HUES48 (cell line): ENCODE data around the gene SUN2.
"Not testable (repeated sequence)": the region's sequence is repeated elsewhere in the genome, so short reads cannot be mapped to it uniquely, and the experiment has no call there.

Source experiments
- H3K27ac ChIP-seq: one replicate; pipeline ENCODE4 v1.7.0; 2013; ENCODE audit warnings: low read depth, low read length, inconsistent platforms
- H3K27me3 ChIP-seq: 2 replicates; pipeline ENCODE4 v1.6.1; 2013; ENCODE audit warnings: mild to moderate bottlenecking, low read length; ENCODE audit not compliant: control insufficient read depth, insufficient read depth
- H3K36me3 ChIP-seq: 2 replicates; pipeline ENCODE4 v1.6.1; 2013; ENCODE audit warnings: low read length; ENCODE audit not compliant: control insufficient read depth, insufficient read depth
- H3K4me1 ChIP-seq: 2 replicates; pipeline ENCODE4 v1.6.1; 2013; ENCODE audit warnings: mild to moderate bottlenecking, low read length; ENCODE audit not compliant: control insufficient read depth, insufficient read depth
- H3K4me3 ChIP-seq: 2 replicates; pipeline ENCODE4 v1.5.1; 2013; ENCODE audit warnings: mild to moderate bottlenecking, low read depth, low read length
- H3K9ac ChIP-seq: 2 replicates; pipeline ENCODE4 v1.6.1; 2013; ENCODE audit warnings: mild to moderate bottlenecking, low read depth, low read length, moderate library complexity
- H3K9me3 ChIP-seq: 2 replicates; pipeline ENCODE4 v1.6.1; 2013; ENCODE audit warnings: low read length; ENCODE audit not compliant: control insufficient read depth, insufficient read depth

Gene SUN2

GRCh38 chr22:38755911-38756532 is at the start of gene SUN2:
Gene SUN2, minus strand, starts transcription at chr22:38755998. Its CDS starts 3,370 bp downstream, at chr22:38752628.
- H3K4me1 ChIP-seq, result peaks cover 10% of the 10 kb centered on the region
- H3K9ac ChIP-seq, result peak within 1 kb of the TSS; percentile 42; the same call in 1 of the 2 replicates
- H3K27ac ChIP-seq, result peak within 1 kb of the TSS; percentile 77
- peaks cover 7% of the 10 kb centered on the region; the same call in 1 of the 2 replicates for H3K27me3 ChIP-seq
- H3K4me3 ChIP-seq, result peak within 1 kb of the TSS; percentile 77
- H3K36me3 ChIP-seq, result no peaks in the 10 kb centered on the region
- H3K9me3 ChIP-seq, result no peaks in the 10 kb centered on the region

GRCh38 chr22:38805041-38805593 is 49.3 kb upstream of the SUN2 start:
- not testable (repeated sequence) for H3K9me3 ChIP-seq, H3K27me3 ChIP-seq, H3K27ac ChIP-seq, H3K4me3 ChIP-seq, H3K9ac ChIP-seq, H3K4me1 ChIP-seq, H3K36me3 ChIP-seq

GRCh38 chr22:38802671-38803121 is 46.9 kb upstream of the SUN2 start:
- H3K9me3 ChIP-seq, result no peaks in the 10 kb centered on the region
- H3K36me3 ChIP-seq, result no peaks in the 10 kb centered on the region
- H3K4me1 ChIP-seq, result no peaks in the 10 kb centered on the region
- no peak overlapping the region for H3K27ac ChIP-seq
- H3K9ac ChIP-seq, result no peak overlapping the region
- peaks cover 6% of the 10 kb centered on the region; the same call in 1 of the 2 replicates for H3K27me3 ChIP-seq
- H3K4me3 ChIP-seq, result peak overlapping the region; percentile 51

GRCh38 chr22:38799265-38800002 is 43.6 kb upstream of the SUN2 start:
- H3K27ac ChIP-seq, result no peak overlapping the region
- no peak overlapping the region for H3K4me3 ChIP-seq
- H3K9ac ChIP-seq, result no peak overlapping the region
- peaks cover 2% of the 10 kb centered on the region; the same call in 1 of the 2 replicates for H3K4me1 ChIP-seq
- no peaks in the 10 kb centered on the region for H3K9me3 ChIP-seq
- H3K27me3 ChIP-seq, result peaks cover 6% of the 10 kb centered on the region; the same call in 1 of the 2 replicates
- no peaks in the 10 kb centered on the region for H3K36me3 ChIP-seq

- Histone ChIP-seq H3K9ac (no peak overlapping the region), H3K27me3 (peaks cover 6% of the 10 kb centered on the region; the same call in 1 of the 2 replicates), H3K36me3 (no peaks in the 10 kb centered on the region), H3K4me3 (no peak overlapping the region), H3K4me1 (peaks cover 5% of the 10 kb centered on the region), H3K27ac (no peak overlapping the region), H3K9me3 (no peaks in the 10 kb centered on the region)
These were observed 42.7 kb upstream of the SUN2 start for GRCh38 chr22:38798496-38798895.

- Histone ChIP-seq H3K9ac (no peak overlapping the region), H3K4me3 (no peak overlapping the region), H3K4me1 (peaks cover 10% of the 10 kb centered on the region), H3K9me3 (no peaks in the 10 kb centered on the region), H3K27me3 (no peaks in the 10 kb centered on the region), H3K27ac (no peak overlapping the region), H3K36me3 (no peaks in the 10 kb centered on the region)
These were observed 40.6 kb upstream of the SUN2 start for GRCh38 chr22:38796262-38796957.

- Histone ChIP-seq H3K9ac (no peak overlapping the region), H3K27ac (no peak overlapping the region), H3K9me3 (no peaks in the 10 kb centered on the region), H3K4me1 (peaks cover 10% of the 10 kb centered on the region), H3K27me3 (no peaks in the 10 kb centered on the region), H3K4me3 (no peak overlapping the region), H3K36me3 (no peaks in the 10 kb centered on the region)
These were observed 39.8 kb upstream of the SUN2 start for GRCh38 chr22:38795569-38795968.

- Histone ChIP-seq H3K9ac (no peak within 1 kb of the TSS), H3K9me3 (no peaks in the 10 kb centered on the region), H3K36me3 (no peaks in the 10 kb centered on the region), H3K4me1 (peaks cover 10% of the 10 kb centered on the region), H3K27me3 (no peaks in the 10 kb centered on the region), H3K27ac (no peak within 1 kb of the TSS), H3K4me3 (peak within 1 kb of the TSS; percentile 70)
These were observed 38.1 kb upstream of the SUN2 start, which contains the start of gene DNAL4 for GRCh38 chr22:38793721-38794466. Gene DNAL4, minus strand, starts transcription at chr22:38794143. Its CDS starts 11,412 bp downstream, at chr22:38782731.

- Histone ChIP-seq H3K36me3 (no peaks in the 10 kb centered on the region), H3K4me1 (peaks cover 10% of the 10 kb centered on the region), H3K9ac (no peak overlapping the region), H3K9me3 (no peaks in the 10 kb centered on the region), H3K27ac (no peak overlapping the region), H3K4me3 (peak overlapping the region; percentile 70), H3K27me3 (no peaks in the 10 kb centered on the region)
These were observed 37.5 kb upstream of the SUN2 start for GRCh38 chr22:38793317-38793716.

GRCh38 chr22:38792833-38793232 is 37.0 kb upstream of the SUN2 start:
- no peaks in the 10 kb centered on the region for H3K36me3 ChIP-seq
- no peaks in the 10 kb centered on the region for H3K27me3 ChIP-seq
- H3K9me3 ChIP-seq, result no peaks in the 10 kb centered on the region
- H3K27ac ChIP-seq, result no peak overlapping the region
- H3K4me1 ChIP-seq, result peaks cover 10% of the 10 kb centered on the region
- H3K9ac ChIP-seq, result no peak overlapping the region
- peak overlapping the region; percentile 70 for H3K4me3 ChIP-seq
